ENCODE measurements around the gene CLCN1.

DNA sequence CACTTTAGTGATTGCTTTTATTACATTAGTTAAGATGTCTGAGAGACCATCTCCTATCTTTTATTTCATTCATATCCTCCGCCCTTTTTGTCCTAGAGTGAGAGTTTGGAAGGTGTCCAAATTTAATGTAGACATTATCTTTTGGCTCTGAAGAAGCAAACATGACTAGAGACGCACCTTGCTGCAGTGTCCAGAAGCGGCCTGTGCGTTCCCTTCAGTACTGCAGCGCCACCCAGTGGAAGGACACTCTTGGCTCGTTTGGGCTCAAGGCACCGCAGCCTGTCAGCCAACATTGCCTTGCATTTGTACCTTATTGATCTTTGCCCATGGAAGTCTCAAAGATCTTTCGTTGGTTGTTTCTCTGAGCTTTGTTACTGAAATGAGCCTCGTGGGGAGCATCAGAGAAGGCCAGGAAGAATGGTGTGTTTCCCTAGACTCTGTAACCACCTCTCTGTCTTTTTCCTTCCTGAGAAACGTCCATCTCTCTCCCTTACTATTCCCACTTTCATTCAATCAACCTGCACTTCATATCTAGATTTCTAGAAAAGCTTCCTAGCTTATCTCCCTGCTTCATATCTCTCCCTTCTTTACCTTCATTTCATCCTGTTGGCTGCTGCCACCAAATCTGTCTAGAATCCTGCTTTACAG is 10.4 kb upstream of the CLCN1 start:
- peak; percentile 52 for TF ChIP-seq CTCF (conservative IDR thresholded peaks at IDR 0.05; ENCODE audit: low read depth, low read length)
- no peak for TF ChIP-seq CHD1 (IDR thresholded peaks at IDR 0.05; ENCODE audit: low read depth, low read length)
- no peak for TF ChIP-seq RFX5 (IDR thresholded peaks at IDR 0.05; ENCODE audit: low read depth, low read length)
- no peak for TF ChIP-seq RCOR1 (IDR thresholded peaks at IDR 0.05; ENCODE audit: insufficient replicate concordance, low read length)
- TF ChIP-seq POLR2A (IDR thresholded peaks at IDR 0.05; ENCODE audit: low read depth, low read length), result no peak
- no peak for TF ChIP-seq CEBPB (IDR thresholded peaks at IDR 0.05; ENCODE audit: low read depth, low read length)
- TF ChIP-seq RAD21 (IDR thresholded peaks at IDR 0.05; ENCODE audit: low read length), result peak; percentile 69
- no peak for TF ChIP-seq MAFK (IDR thresholded peaks at IDR 0.05; ENCODE audit: low read depth, low read length)

Data from IMR-90 (cell line).